Right lobe of liver (tissue), 4 donors: ENCODE results near the gene LAMB1.

ENCODE experiments used
- CTCF ChIP-seq, 4 donors: fragments of 200-600 bp in 3 of 4; fragments of 450-650 bp in 1 of 4; IDR thresholded peaks; one replicate each; pipeline versions ENCODE4 v1.5.1 to v1.8.0; 2016 to 2022; ENCODE audit warnings: antibody characterized with exemption in 4 of 4, mild to moderate bottlenecking in 2 of 4
- POLR2A ChIP-seq: fragments of 450-650 bp; IDR thresholded peaks from one replicate; pipeline ENCODE4 v1.6.1; 2017; ENCODE audit warnings: antibody characterized with exemption, mild to moderate bottlenecking
- donor health status: DM: no; HTN: no; CAD: no.
- donor health status: DM: no; HTN: no; CAD: no.
- donor health status: DM: no; HTN: yes; CAD: no.

DNA sequence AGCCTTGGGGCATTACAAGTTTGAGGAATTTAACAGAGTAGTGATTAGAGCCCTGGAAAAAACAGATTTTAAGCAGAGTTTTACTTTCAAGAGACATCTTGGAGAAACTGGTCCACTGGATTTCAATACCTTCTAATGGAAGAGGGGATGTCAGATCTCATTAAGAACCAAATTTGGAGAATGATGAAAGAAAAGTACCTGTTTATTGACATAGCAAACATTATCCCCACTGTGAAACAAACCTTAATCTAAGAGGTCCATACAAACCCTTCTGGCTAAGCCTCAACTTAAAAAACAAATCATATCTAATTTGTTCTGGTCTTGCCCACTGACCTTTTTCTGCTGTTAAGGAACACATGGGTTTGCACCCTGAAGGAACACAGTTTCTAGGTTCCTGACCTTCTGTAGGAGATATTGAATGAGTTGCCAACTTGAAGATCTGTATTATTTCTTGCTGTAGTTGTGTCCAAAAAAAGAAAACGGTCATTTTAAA lies 53.5 kb downstream of the LAMB1 start:
- TF ChIP-seq CTCF (IDR thresholded peaks at IDR 0.05): no peak
- TF ChIP-seq POLR2A: no peak
